GM19023 (cell line): ENCODE data around the gene HELZ2.
"Not testable (repeated sequence)": the region's sequence is repeated elsewhere in the genome, so short reads cannot be mapped to it uniquely, and the experiment has no call there.

Experiments used
- ATAC-seq: cut with Tn5 transposase; IDR thresholded peaks from one replicate; pipeline ENCODE4 v1.9.1; 2021; ENCODE audit warnings: mild to moderate bottlenecking, moderate library complexity; ENCODE audit not compliant: unreplicated experiment

HELZ2 gene

GRCh38 chr20:63566395-63567135 lies 7.5 kb downstream of the HELZ2 start:
- no peak for ATAC-seq

GRCh38 chr20:63565699-63566335 lies 8.2 kb downstream of the HELZ2 start:
- ATAC-seq: no peak

GRCh38 chr20:63565021-63565698 lies 8.9 kb downstream of the HELZ2 start:
- no peak for ATAC-seq

DNA sequence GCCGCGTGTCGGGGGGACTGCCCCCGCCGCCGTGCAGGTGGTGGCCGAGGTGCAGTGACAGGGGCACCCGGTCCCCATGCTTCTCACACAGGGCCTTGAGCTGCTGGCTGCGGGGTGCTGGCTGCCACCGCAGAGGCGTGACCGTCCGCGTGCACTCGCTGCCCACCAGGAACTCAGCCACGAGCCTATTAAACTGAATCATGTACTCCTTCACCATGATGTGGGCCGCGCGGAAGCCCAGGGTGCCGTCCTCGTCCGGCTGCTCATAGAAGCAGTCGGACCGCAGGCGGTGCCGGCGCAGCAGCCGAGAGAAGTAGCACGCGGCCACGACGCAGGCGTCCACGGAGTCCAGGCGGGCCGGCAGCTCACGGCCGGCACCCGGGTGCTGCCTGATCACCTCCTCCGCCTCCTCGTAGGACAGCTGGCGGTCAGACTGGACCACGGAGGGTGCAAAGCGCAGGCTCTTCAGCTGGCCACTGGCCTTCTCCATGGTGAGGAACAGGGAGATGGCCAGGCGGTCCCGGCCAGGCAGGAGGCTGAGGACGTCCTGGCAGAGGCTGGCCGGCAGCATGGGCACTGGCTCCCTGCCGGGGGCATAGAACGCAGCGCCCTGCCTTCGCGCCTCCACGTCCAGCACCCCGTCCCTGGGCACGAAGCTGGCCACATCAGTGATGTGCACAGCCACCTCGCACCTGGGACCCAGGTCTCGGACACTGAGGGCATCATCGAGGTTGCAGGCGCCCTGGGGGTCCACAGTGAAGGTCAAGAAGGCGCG lies 9.8 kb downstream of the HELZ2 start:
- no peak for ATAC-seq

DNA sequence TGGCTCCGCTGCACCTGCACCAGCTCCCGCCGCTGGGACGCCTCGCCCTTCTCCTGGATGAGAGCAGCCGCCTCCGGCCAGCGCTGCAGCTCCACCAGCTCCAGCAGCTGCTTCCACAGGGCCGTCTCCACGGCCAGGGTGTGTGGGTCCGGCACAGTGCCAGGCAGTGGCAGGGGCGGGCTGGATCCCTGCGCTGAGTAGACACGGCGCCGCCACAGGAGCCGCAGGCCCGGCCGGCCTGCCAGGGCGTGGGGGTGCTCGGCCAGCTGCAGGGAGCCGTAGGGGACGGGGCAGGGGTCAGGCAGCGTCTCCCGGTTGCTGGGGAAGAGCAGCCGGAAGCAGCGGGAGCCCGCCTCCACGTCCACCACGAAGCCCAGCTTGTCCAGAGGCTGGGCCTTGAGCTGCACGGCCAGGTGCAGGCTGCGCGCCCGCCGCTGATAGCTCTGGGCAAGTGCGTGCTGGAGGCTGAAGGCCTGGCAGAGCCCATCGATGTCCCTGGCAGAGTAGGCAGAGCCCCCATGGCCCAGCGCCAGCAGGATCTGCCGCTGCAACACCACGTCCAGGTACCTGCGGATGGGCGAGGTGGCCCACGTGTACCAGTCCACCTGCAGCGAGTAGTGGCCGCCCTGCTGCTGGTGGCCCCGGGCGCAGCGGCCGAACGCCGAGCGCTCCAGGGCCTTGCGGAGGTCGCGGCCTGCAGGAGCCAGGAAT lies 10.7 kb downstream of the HELZ2 start:
- ATAC-seq: no peak

GRCh38 chr20:63562461-63563224 lies 11.4 kb downstream of the HELZ2 start:
- no peak for ATAC-seq

- no peak for ATAC-seq
These were observed 12.2 kb downstream of the HELZ2 start for GRCh38 chr20:63561624-63562396.

DNA sequence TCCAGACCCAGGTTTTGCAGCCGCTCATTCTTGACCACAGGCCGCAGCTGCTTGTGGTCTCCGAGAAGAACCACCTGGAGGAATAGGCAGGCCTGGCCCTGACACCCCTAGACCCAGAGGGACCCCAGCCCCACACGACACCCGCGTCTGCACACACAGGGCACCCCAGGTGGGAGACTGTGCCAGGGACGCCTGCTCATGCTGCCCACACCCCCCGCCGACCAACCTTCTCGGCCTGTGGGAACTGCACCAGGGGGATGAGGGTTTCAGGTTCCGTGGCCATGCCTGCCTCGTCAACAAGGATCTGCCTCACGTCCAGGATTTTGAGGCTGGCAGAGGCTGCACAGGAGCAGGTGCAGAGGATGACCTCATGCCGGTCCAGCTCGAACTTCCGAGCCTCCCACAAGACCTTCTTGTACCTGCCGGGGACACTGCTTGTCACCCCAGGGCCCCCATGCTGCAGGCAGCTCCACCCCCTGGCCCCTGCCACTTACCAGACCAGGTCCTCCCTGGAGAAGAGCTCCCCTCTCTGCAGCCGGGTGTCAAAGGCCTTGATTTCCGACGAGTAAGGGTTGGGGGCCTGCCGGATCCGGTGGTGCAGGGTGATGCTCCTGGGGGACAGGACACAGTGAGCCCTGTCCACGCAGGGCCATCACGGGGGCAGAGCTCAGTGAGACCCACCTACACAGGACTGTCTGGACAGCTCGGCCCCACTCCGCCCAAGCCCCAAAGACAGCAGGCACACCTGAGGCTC lies 13.0 kb downstream of the HELZ2 start:
- no peak for ATAC-seq

DNA sequence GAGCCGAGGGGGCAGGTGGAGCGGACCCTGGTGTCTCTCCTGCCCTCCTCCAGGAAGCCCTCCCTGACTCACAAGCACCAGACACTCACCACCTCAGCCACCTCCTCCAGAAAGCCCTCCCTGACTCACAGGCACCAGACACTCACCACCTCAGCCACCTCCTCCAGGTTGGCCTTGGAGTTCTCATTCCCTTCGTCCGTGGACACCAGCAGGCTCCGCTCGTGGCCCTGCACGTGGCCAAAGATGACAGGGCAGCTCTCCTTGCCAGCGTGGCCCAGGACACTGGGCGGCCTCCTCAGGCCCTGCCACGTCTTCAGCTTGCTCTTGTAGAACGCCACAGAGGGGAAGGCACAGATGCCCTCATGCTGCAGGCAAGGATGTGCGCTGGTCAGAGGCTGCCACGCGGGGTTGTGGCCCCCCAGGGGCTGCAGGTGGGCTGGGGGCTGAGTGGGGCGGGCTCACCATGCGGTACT lies 13.7 kb downstream of the HELZ2 start:
- ATAC-seq: no peak

- ATAC-seq: not testable (repeated sequence)
These were observed 14.3 kb downstream of the HELZ2 start for GRCh38 chr20:63559485-63560332.

- ATAC-seq: no peak
These were observed 15.1 kb downstream of the HELZ2 start for GRCh38 chr20:63558804-63559484.

DNA sequence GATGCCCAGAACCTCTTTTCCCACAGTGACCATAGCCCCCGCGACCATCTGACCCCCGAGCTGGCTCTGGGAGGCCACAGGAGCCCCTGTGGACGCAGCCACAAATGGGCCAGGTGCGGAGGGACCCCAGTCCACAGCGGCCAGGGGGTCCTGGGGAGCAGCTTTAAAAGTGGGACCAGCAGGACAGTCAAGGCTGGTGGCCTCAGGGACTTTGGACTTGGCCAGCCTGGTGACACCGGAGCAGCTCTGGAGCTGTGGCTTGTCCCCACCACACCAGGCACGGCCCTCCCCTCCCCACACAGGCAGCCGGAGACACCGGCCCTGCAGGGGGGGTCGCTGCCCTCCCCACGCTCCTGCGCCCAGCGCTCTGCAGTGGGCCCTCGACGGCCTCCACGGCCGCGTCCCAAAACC lies 16.6 kb downstream of the HELZ2 start:
- no peak for ATAC-seq

- ATAC-seq: no peak
These were observed 17.1 kb downstream of the HELZ2 start for GRCh38 chr20:63556873-63557478.

GRCh38 chr20:63555661-63556381 lies 18.2 kb downstream of the HELZ2 start:
- no peak for ATAC-seq

DNA sequence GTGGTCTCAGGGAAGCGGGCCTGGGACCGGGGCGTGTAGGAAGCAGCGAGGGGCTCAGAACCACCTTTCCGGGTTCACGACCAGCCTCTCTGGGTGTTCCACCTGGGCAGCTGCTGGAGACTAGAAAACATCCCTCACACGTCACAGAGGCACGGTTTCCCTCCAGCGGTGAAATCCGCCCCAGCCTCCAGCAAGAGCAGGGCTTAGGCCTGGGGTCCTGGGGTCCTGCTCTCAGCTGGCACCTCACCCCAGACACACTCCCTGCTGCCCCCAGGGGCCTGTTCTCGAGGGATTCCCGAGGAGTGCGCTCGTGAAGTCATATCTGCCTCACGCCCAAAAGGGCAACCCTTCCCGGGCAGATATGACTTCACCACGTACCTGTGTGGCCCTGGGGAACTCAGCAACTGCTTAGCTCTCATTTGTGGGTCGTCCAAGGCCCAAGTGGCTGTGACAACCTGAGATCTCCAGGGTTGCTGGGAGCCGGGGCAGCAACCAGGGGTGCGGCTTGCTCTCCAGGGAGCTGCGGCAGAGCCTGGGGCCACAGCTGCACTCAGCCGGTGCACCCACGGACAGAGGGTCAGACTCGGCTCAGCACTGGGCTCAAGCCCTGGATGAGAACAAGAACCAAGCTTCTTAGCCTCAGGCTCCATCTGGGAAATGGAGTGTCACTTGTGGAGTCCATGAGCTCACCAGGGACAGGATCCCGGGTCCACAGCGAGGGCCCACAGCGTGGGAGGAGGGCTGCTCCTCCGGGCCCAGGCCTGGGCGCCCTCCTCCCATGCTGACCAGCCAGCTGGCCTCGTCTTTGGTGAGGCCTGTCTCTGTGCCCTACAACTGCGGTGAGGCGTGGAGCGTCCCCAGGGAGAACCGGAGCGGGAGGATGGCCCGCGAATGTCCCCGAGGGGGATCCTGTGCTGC lies 19.4 kb downstream of the HELZ2 start:
- ATAC-seq: no peak
